H1 (cell line): ENCODE data around the gene SLC12A4. TPM values are rescaled to one million over a fixed set of nuclear protein-coding genes. Genes with fewer than 3 reads are reported as not detected.

Experiments used
- CTCF ChIA-PET: fragments of 300-600 bp; sonication (Branson Sonifier 250); formaldehyde crosslinking; loops from one replicate; lab custom pipeline; 2021; ENCODE audit not compliant: partially characterized antibody; lab: Charles Lee
- POLR2A ChIA-PET: fragments of 300-600 bp; sonication (Branson Sonifier 250); formaldehyde crosslinking; loops from one replicate; lab custom pipeline; 2021; ENCODE audit warnings: inconsistent platforms; ENCODE audit not compliant: partially characterized antibody; lab: Charles Lee
- DNase-seq, 2 experiments: peaks; one replicate each; pipeline versions ENCODE4 v3.0.0 to v3.0.0-alpha.2; 2010 to 2022; ENCODE audit warnings: low spot score in 2 of 2, low read depth in 1 of 2, mixed read lengths in 1 of 2
- FAIRE-seq: peaks from 2 replicates; lab custom pipeline; 2011; peaks lifted over from hg19 to GRCh38; lab: Jason Lieb, UNC
- H2AFZ ChIP-seq: 2 replicates; pipeline ENCODE4 v1.8.1; 2012; ENCODE audit warnings: low read length, inconsistent platforms
- H2AK5ac ChIP-seq: 2 replicates; pipeline ENCODE4 v1.6.1; 2013; ENCODE audit warnings: low read depth, low read length
- H2BK120ac ChIP-seq: replicated peaks from 2 replicates; pipeline ENCODE3; 2013; ENCODE audit warnings: low read depth, low read length, inconsistent platforms
- H2BK12ac ChIP-seq: 2 replicates; pipeline ENCODE4 v1.6.1; 2013; ENCODE audit warnings: low read depth, low read length
- H2BK15ac ChIP-seq: 2 replicates; pipeline ENCODE4 v1.6.1; 2013; ENCODE audit warnings: low read length
- H2BK20ac ChIP-seq: 2 replicates; pipeline ENCODE4 v1.6.1; 2013; ENCODE audit warnings: low read length
- H2BK5ac ChIP-seq: 2 replicates; pipeline ENCODE4 v1.6.1; 2013; ENCODE audit warnings: low read depth, low read length
- H3K14ac ChIP-seq: 2 replicates; pipeline ENCODE4 v1.6.1; 2013; ENCODE audit warnings: inconsistent platforms; ENCODE audit not compliant: insufficient read length
- H3K18ac ChIP-seq: 2 replicates; pipeline ENCODE4 v1.6.1; 2013; ENCODE audit warnings: low read length; ENCODE audit errors: extremely low read depth
- H3K23ac ChIP-seq: 2 replicates; pipeline ENCODE4 v1.6.1; 2013; ENCODE audit warnings: inconsistent platforms; ENCODE audit not compliant: insufficient read length
- H3K23me2 ChIP-seq: 2 replicates; pipeline ENCODE4 v1.6.1; 2013; ENCODE audit warnings: low read depth, low read length
- H3K27ac ChIP-seq: 2 replicates; pipeline ENCODE4 v1.6.1; 2011; ENCODE audit warnings: low read depth, low read length, inconsistent platforms
- H3K27me3 ChIP-seq, 4 experiments: replicated peaks in 1 of 4; 1 replicate in 1 of 4; 2 replicates in 3 of 4; pipeline versions ENCODE4 v1.6.1 to v1.8.1; 2011 to 2013; ENCODE audit warnings: low read length in 3 of 4, mild to moderate bottlenecking in 3 of 4, inconsistent platforms in 2 of 4, mixed read lengths in 2 of 4, moderate library complexity in 1 of 4; ENCODE audit not compliant: control insufficient read depth in 3 of 4, insufficient read depth in 3 of 4; ENCODE audit errors: extremely low read depth in 1 of 4
- H3K36me3 ChIP-seq, 4 experiments: 2 replicates each; pipeline versions ENCODE4 v1.6.1 to v1.8.1; 2011 to 2013; ENCODE audit warnings: mild to moderate bottlenecking in 4 of 4, low read length in 3 of 4, moderate library complexity in 2 of 4, control low read depth in 1 of 4, inconsistent platforms in 1 of 4; ENCODE audit not compliant: insufficient read depth in 4 of 4, control insufficient read depth in 2 of 4
- H3K4ac ChIP-seq: replicated peaks from 2 replicates; pipeline ENCODE3; 2013; ENCODE audit warnings: low read length, low read depth, mixed read lengths, inconsistent platforms; ENCODE audit not compliant: insufficient read length
- H3K4me1 ChIP-seq, 4 experiments: replicated peaks in 1 of 4; 1 replicate in 1 of 4; 2 replicates in 3 of 4; pipeline versions ENCODE4 v1.6.1 to v1.8.1; 2011 to 2013; ENCODE audit warnings: low read length in 3 of 4, inconsistent platforms in 2 of 4, mixed read lengths in 1 of 4; ENCODE audit not compliant: insufficient read depth in 4 of 4, control insufficient read depth in 3 of 4
- H3K4me2 ChIP-seq, 2 experiments: 2 replicates each; pipeline versions ENCODE4 v1.6.1 to v1.8.1; 2011 to 2013; ENCODE audit warnings: low read depth in 2 of 2, low read length in 2 of 2, control low read depth in 1 of 2, inconsistent platforms in 1 of 2, mild to moderate bottlenecking in 1 of 2; ENCODE audit not compliant: insufficient read depth in 1 of 2
- H3K4me3 ChIP-seq, 4 experiments: fragments of 200-600, 300-600 bp in 1 of 4; sonication (generic), shearing (Covaris generic), sonication (Bioruptor Twin) in 1 of 4; 2 replicates each; pipeline versions ENCODE4 v1.5.1 to v1.8.1; 2011 to 2016; ENCODE audit warnings: low read length in 4 of 4, low read depth in 3 of 4, control low read depth in 2 of 4, inconsistent platforms in 2 of 4, mild to moderate bottlenecking in 2 of 4, mixed read lengths in 1 of 4, moderate library complexity in 1 of 4; ENCODE audit not compliant: insufficient read depth in 2 of 4; ENCODE audit errors: extremely low read depth in 1 of 4
- H3K56ac ChIP-seq: replicated peaks from 2 replicates; pipeline ENCODE3; 2013; ENCODE audit warnings: low read depth, mild to moderate bottlenecking, mixed read lengths, low read length, inconsistent platforms; ENCODE audit not compliant: insufficient read length
- H3K79me1 ChIP-seq: 2 replicates; pipeline ENCODE4 v1.6.1; 2013; ENCODE audit warnings: low read depth, low read length, control low read depth
- H3K79me2 ChIP-seq, 2 experiments: 2 replicates each; pipeline versions ENCODE4 v1.6.1 to v1.8.1; 2012 to 2013; ENCODE audit warnings: low read length in 2 of 2, mild to moderate bottlenecking in 2 of 2, inconsistent platforms in 1 of 2; ENCODE audit not compliant: insufficient read depth in 2 of 2, control insufficient read depth in 1 of 2
- H3K9ac ChIP-seq, 4 experiments: replicated peaks in 1 of 4; 1 replicate in 1 of 4; 2 replicates in 3 of 4; pipeline versions ENCODE4 v1.6.1 to v1.8.1; 2011 to 2013; ENCODE audit warnings: low read depth in 3 of 4, low read length in 3 of 4, control low read depth in 2 of 4, mild to moderate bottlenecking in 2 of 4, moderate library complexity in 2 of 4, inconsistent platforms in 1 of 4; ENCODE audit errors: extremely low read depth in 1 of 4
- H3K9me3 ChIP-seq, 2 experiments: 2 replicates each; pipeline versions ENCODE4 v1.6.1 to v1.8.1; 2012 to 2013; ENCODE audit warnings: mild to moderate bottlenecking in 2 of 2, moderate library complexity in 2 of 2, control low read depth in 1 of 2, inconsistent platforms in 1 of 2, low read depth in 1 of 2, low read length in 1 of 2, mixed read lengths in 1 of 2; ENCODE audit not compliant: insufficient read depth in 2 of 2
- H4K20me1 ChIP-seq, 2 experiments: replicated peaks in 1 of 2; 2 replicates each; pipeline versions ENCODE3 to v1.8.1; 2011 to 2013; ENCODE audit warnings: inconsistent platforms in 2 of 2, low read length in 2 of 2, mild to moderate bottlenecking in 1 of 2; ENCODE audit not compliant: insufficient read depth in 2 of 2, control insufficient read depth in 1 of 2
- H4K5ac ChIP-seq: 2 replicates; pipeline ENCODE4 v1.6.1; 2013; ENCODE audit warnings: low read length, low read depth, mixed read lengths, inconsistent platforms; ENCODE audit not compliant: insufficient read length
- H4K8ac ChIP-seq: 2 replicates; pipeline ENCODE4 v1.8.0; 2013; ENCODE audit warnings: mild to moderate bottlenecking, moderate library complexity, low read length, inconsistent platforms; ENCODE audit not compliant: insufficient read depth; ENCODE audit errors: extremely low read depth
- H4K91ac ChIP-seq: replicated peaks from 2 replicates; pipeline ENCODE3; 2013; ENCODE audit warnings: low read length, mixed read lengths, inconsistent platforms; ENCODE audit not compliant: insufficient read length
- POLR2AphosphoS5 ChIP-seq: IDR thresholded peaks from 2 replicates; pipeline ENCODE4 v1.6.1; 2011; ENCODE audit warnings: low read depth, low read length
- YY1 ChIP-seq: IDR thresholded peaks from 2 replicates; pipeline ENCODE4 v1.6.1; 2011; ENCODE audit warnings: low read depth, mild to moderate bottlenecking, low read length
- WGBS, 2 experiments: shearing (Covaris generic) in 1 of 2; methylation state at CpG; one replicate each; pipeline versions ENCODE4 v1.1.6 to v1.1.7; 2013 to 2015; ENCODE audit warnings: low lambda C conversion rate in 2 of 2, mixed read lengths in 2 of 2, inconsistent platforms in 1 of 2, low coverage in 1 of 2, missing lambda C conversion rate in 1 of 2; ENCODE audit not compliant: insufficient replicate concordance in 2 of 2, insufficient coverage in 1 of 2, insufficient read length in 1 of 2; ENCODE audit errors: extremely low coverage in 1 of 2, missing lambda C conversion rate in 1 of 2; 5-methylcytosine and 5-hydroxymethylcytosine counted together
- polyA plus RNA-seq, 7 experiments: library from polyadenylated mRNA; depleted of rRNA in 3 of 7; stranded (reverse) in 5 of 7; unstranded in 2 of 7; fragments of >200 nt in 5 of 7; fragments of 200-250 nt in 2 of 7; gene quantifications; 1 replicate in 5 of 7; 2 replicates in 1 of 7; 4 replicates in 1 of 7; pipeline versions ENCODE4 v1.2.1 to v1.2.3, GENCODE V29; 2011 to 2013; ENCODE audit warnings: missing spikeins in 2 of 7, mixed read lengths in 2 of 7
- total RNA-seq: library from RNA; stranded (reverse); fragmentation: NEBNext Ultra II Directional; extraction: Animal tissue kit (Norgen Biotek cat#: 25700); gene quantifications from 2 replicates; pipeline ENCODE4 v1.2.1, GENCODE V29; 2021

Gene SLC12A4
- total and polyA plus RNA-seq, 2 of the 8 experiments (the other 6 are each of a cell fraction or from before 2014, with no cell fraction given): 41.3 to 49.3 TPM

GRCh38 chr16:67939507-67940445, 28.7 kb downstream of the SLC12A4 start:
- ChIA-PET CTCF (interaction anchor here (1.0 to 27.1 kb wide), 10 partner anchors 8 to 276 kb away, joined by 3 to 623 read pairs (median 6); partner anchors contain the start of genes EDC4, NRN1L, PSKH1 and SLC12A4), POLR2A (interaction anchor here (0.6 to 6.8 kb wide), 9 partner anchors 10 to 267 kb away, joined by 3 to 31 read pairs (median 4); partner anchors contain the start of genes CTRL, DDX28 and DUS2)
- no peak for DNase-seq
- peaks cover 4% of the 10 kb centered on the region; the same call in 1 of the 2 replicates for H3K79me1 ChIP-seq
- H4K20me1 ChIP-seq: peaks cover 6 to 24% of the 10 kb centered on the region in 2 experiments
- no peak overlapping the region for H3K14ac ChIP-seq
- H2BK12ac ChIP-seq: no peak overlapping the region
- H3K79me2 ChIP-seq: 0 out of 4 replicates have a peak, but pooled peaks cover 0 to 3% of the 10 kb centered on the region in 2 experiments
- no peaks in the 10 kb centered on the region for H3K9me3 ChIP-seq
- H2BK120ac ChIP-seq: no peak overlapping the region
- H4K8ac ChIP-seq: no peak overlapping the region
- H2BK20ac ChIP-seq: no peak overlapping the region
- no peaks in the 10 kb centered on the region for H3K27me3 ChIP-seq
- H3K56ac ChIP-seq: no peak overlapping the region
- no peak overlapping the region for H3K23ac ChIP-seq
- 90% methylated on average over 31 of the region's 33 CpGs; no CpG with 5 or more reads in 1 of the 2 experiments for WGBS, 2 experiments
- no peak overlapping the region; the same call in 1 of the 2 replicates for H2BK5ac ChIP-seq
- no peak overlapping the region for H3K4me2 ChIP-seq
- H3K4me3 ChIP-seq: no peak overlapping the region
- peaks cover 0 to 3% (median 1%) of the 10 kb centered on the region in 4 experiments; a peak in 3 of 8 replicates for H3K36me3 ChIP-seq
- no peak overlapping the region for H2BK15ac ChIP-seq
- no peak overlapping the region for H4K91ac ChIP-seq
- no peak overlapping the region for H2AFZ ChIP-seq
- no peak for TF ChIP-seq YY1
- TF ChIP-seq POLR2AphosphoS5: peak; percentile 16; the same call in 1 of the 2 replicates
- no peak overlapping the region for H3K9ac ChIP-seq
- H4K5ac ChIP-seq: no peak overlapping the region
- no peak overlapping the region for H3K18ac ChIP-seq
- H3K27ac ChIP-seq: no peak overlapping the region
- H3K23me2 ChIP-seq: peaks cover 18% of the 10 kb centered on the region
- no peak overlapping the region for H3K4ac ChIP-seq
- H3K4me1 ChIP-seq: peaks cover 0 to 9% (median 4%) of the 10 kb centered on the region in 4 experiments; a peak in 5 of 7 replicates
- no peak overlapping the region for H2AK5ac ChIP-seq
- FAIRE-seq: no peak
